ENCODE data around the gene SF3A1.

SF3A1 gene

GRCh38 chr22:30362651-30363281 is 6.1 kb upstream of the SF3A1 start:
- Histone ChIP-seq H3K4me3 (ENCODE audit: low read depth in 1 of 2, low read length in 2 of 2) (no peak overlapping the region), H3K9me3 (ENCODE audit: control insufficient read depth in 1 of 2, low read length in 2 of 2) (no peaks in the 10 kb centered on the region), H3K27ac (ENCODE audit: low read length) (no peak overlapping the region), H3K27me3 (ENCODE audit: low read depth, low read length) (no peaks in the 10 kb centered on the region), H3K4me1 (ENCODE audit: control insufficient read depth in 1 of 2, insufficient read depth in 2 of 2, low read length in 2 of 2) (no peaks in the 10 kb centered on the region), H3K36me3 (ENCODE audit: control insufficient read depth in 1 of 2, insufficient read depth in 2 of 2, low read length in 2 of 2) (peaks cover 0 to 13% of the 10 kb centered on the region in 2 donors)

- Histone ChIP-seq H3K36me3 (ENCODE audit: control insufficient read depth in 1 of 2, insufficient read depth in 2 of 2, low read length in 2 of 2) (peaks cover 0 to 13% of the 10 kb centered on the region in 2 donors), H3K4me3 (ENCODE audit: low read depth in 1 of 2, low read length in 2 of 2) (no peak overlapping the region), H3K27ac (ENCODE audit: low read length) (no peak overlapping the region), H3K9me3 (ENCODE audit: control insufficient read depth in 1 of 2, low read length in 2 of 2) (no peaks in the 10 kb centered on the region), H3K4me1 (ENCODE audit: control insufficient read depth in 1 of 2, insufficient read depth in 2 of 2, low read length in 2 of 2) (peaks cover 0 to 4% of the 10 kb centered on the region in 2 donors), H3K27me3 (ENCODE audit: low read depth, low read length) (no peaks in the 10 kb centered on the region)
Observed at GRCh38 chr22:30361916-30362650, 5.4 kb upstream of the SF3A1 start.

DNA sequence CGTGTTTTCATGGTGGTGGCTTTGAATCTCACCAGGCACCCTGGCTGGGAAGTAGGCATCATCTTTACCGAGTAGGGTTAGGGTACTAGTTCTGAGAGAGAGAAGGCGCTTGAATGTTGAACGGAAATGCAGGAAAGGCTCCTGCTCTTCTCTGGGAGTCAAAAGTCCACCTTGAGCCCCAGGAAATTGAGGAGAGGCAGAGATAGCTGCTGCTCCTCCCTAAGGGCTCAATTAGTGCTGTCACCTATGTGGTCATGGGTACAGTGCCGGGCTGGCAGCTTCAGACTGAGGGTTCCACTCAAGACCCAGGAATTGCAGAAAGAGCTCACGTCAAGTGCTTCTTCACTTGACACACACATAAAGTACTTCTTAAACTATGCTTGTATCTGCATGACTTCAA is 1.8 kb upstream of the SF3A1 start:
- H3K4me3 ChIP-seq (ENCODE audit: low read depth in 1 of 2, low read length in 2 of 2): no peak overlapping the region

GRCh38 chr22:30357650-30358215 is 1.0 kb upstream of the SF3A1 start:
- no peaks in the 10 kb centered on the region for H3K9me3 ChIP-seq (ENCODE audit: control insufficient read depth in 1 of 2, low read length in 2 of 2)
- peaks cover 8 to 36% of the 10 kb centered on the region in 2 donors for H3K4me1 ChIP-seq (ENCODE audit: control insufficient read depth in 1 of 2, insufficient read depth in 2 of 2, low read length in 2 of 2)
- no peak overlapping the region for H3K27ac ChIP-seq (ENCODE audit: low read length)
- no peaks in the 10 kb centered on the region for H3K27me3 ChIP-seq (ENCODE audit: low read depth, low read length)
- H3K36me3 ChIP-seq (ENCODE audit: control insufficient read depth in 1 of 2, insufficient read depth in 2 of 2, low read length in 2 of 2): peaks cover 4 to 7% of the 10 kb centered on the region in 2 donors
- peak overlapping the region in 1 of 2 donors; percentile 98 for H3K4me3 ChIP-seq (ENCODE audit: low read depth in 1 of 2, low read length in 2 of 2)

More for the DNA sequence above, 1.8 kb upstream of the SF3A1 start:
- peaks cover 8 to 31% of the 10 kb centered on the region in 2 donors for H3K4me1 ChIP-seq (ENCODE audit: control insufficient read depth in 1 of 2, insufficient read depth in 2 of 2, low read length in 2 of 2)
- no peak overlapping the region for H3K27ac ChIP-seq (ENCODE audit: low read length)
- peaks cover 0 to 4% of the 10 kb centered on the region in 2 donors for H3K36me3 ChIP-seq (ENCODE audit: control insufficient read depth in 1 of 2, insufficient read depth in 2 of 2, low read length in 2 of 2)
- H3K9me3 ChIP-seq (ENCODE audit: control insufficient read depth in 1 of 2, low read length in 2 of 2): no peaks in the 10 kb centered on the region
- no peaks in the 10 kb centered on the region for H3K27me3 ChIP-seq (ENCODE audit: low read depth, low read length)

- H3K4me3 ChIP-seq (ENCODE audit: low read depth in 1 of 2, low read length in 2 of 2): peak overlapping the region; percentile 97 to 98
- no peaks in the 10 kb centered on the region for H3K9me3 ChIP-seq (ENCODE audit: control insufficient read depth in 1 of 2, low read length in 2 of 2)
- no peak overlapping the region for H3K27ac ChIP-seq (ENCODE audit: low read length)
- H3K4me1 ChIP-seq (ENCODE audit: control insufficient read depth in 1 of 2, insufficient read depth in 2 of 2, low read length in 2 of 2): peaks cover 8 to 41% of the 10 kb centered on the region in 2 donors
- no peaks in the 10 kb centered on the region for H3K27me3 ChIP-seq (ENCODE audit: low read depth, low read length)
- peaks cover 9% of the 10 kb centered on the region in 2 donors for H3K36me3 ChIP-seq (ENCODE audit: control insufficient read depth in 1 of 2, insufficient read depth in 2 of 2, low read length in 2 of 2)
Observed at GRCh38 chr22:30357236-30357570, 509 bp upstream of the SF3A1 start.

GRCh38 chr22:30354644-30355043 is 2.0 kb downstream of the SF3A1 start:
- Histone ChIP-seq H3K36me3 (ENCODE audit: control insufficient read depth in 1 of 2, insufficient read depth in 2 of 2, low read length in 2 of 2) (peaks cover 24 to 25% of the 10 kb centered on the region in 2 donors), H3K9me3 (ENCODE audit: control insufficient read depth in 1 of 2, low read length in 2 of 2) (no peaks in the 10 kb centered on the region), H3K27me3 (ENCODE audit: low read depth, low read length) (no peaks in the 10 kb centered on the region), H3K4me3 (ENCODE audit: low read depth in 1 of 2, low read length in 2 of 2) (peak overlapping the region; percentile 97 to 98), H3K27ac (ENCODE audit: low read length) (no peak overlapping the region), H3K4me1 (ENCODE audit: control insufficient read depth in 1 of 2, insufficient read depth in 2 of 2, low read length in 2 of 2) (peaks cover 8 to 42% of the 10 kb centered on the region in 2 donors)

DNA sequence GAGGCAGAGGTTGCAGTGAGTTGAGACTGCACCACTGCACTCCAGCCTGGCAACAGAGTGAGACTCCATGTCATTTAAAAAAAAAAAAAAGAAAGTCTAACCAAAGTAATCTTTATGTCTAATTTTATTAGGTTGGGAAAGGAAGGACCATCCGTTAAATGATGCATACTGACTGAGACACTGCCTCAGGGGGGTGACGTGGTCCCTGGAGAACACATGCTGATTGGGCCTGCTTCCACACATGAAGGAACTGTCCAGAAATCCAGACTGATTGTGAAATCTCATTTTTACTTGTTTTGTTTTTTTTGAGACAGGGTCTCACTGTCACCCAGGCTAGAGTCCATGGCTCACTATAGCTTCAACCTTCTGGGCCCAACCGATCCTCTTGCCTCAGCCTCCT is 5.5 kb downstream of the SF3A1 start:
- no peak overlapping the region for H3K27ac ChIP-seq (ENCODE audit: low read length)
- H3K4me1 ChIP-seq (ENCODE audit: control insufficient read depth in 1 of 2, insufficient read depth in 2 of 2, low read length in 2 of 2): peaks cover 8 to 44% of the 10 kb centered on the region in 2 donors
- no peak overlapping the region for H3K4me3 ChIP-seq (ENCODE audit: low read depth in 1 of 2, low read length in 2 of 2)
- H3K9me3 ChIP-seq (ENCODE audit: control insufficient read depth in 1 of 2, low read length in 2 of 2): no peaks in the 10 kb centered on the region
- H3K27me3 ChIP-seq (ENCODE audit: low read depth, low read length): no peaks in the 10 kb centered on the region
- H3K36me3 ChIP-seq (ENCODE audit: control insufficient read depth in 1 of 2, insufficient read depth in 2 of 2, low read length in 2 of 2): peaks cover 33 to 49% of the 10 kb centered on the region in 2 donors

GRCh38 chr22:30348809-30349208 is 7.9 kb downstream of the SF3A1 start:
- Histone ChIP-seq H3K36me3 (ENCODE audit: control insufficient read depth in 1 of 2, insufficient read depth in 2 of 2, low read length in 2 of 2) (peaks cover 58 to 73% of the 10 kb centered on the region in 2 donors), H3K4me1 (ENCODE audit: control insufficient read depth in 1 of 2, insufficient read depth in 2 of 2, low read length in 2 of 2) (peaks cover 0 to 20% of the 10 kb centered on the region in 2 donors), H3K27ac (ENCODE audit: low read length) (no peak overlapping the region), H3K27me3 (ENCODE audit: low read depth, low read length) (no peaks in the 10 kb centered on the region), H3K9me3 (ENCODE audit: control insufficient read depth in 1 of 2, low read length in 2 of 2) (no peaks in the 10 kb centered on the region), H3K4me3 (ENCODE audit: low read depth in 1 of 2, low read length in 2 of 2) (no peak overlapping the region)

GRCh38 chr22:30348404-30348803 is 8.3 kb downstream of the SF3A1 start:
- Histone ChIP-seq H3K27ac (ENCODE audit: low read length) (no peak overlapping the region), H3K36me3 (ENCODE audit: control insufficient read depth in 1 of 2, insufficient read depth in 2 of 2, low read length in 2 of 2) (peaks cover 62 to 77% of the 10 kb centered on the region in 2 donors), H3K27me3 (ENCODE audit: low read depth, low read length) (no peaks in the 10 kb centered on the region), H3K9me3 (ENCODE audit: control insufficient read depth in 1 of 2, low read length in 2 of 2) (no peaks in the 10 kb centered on the region), H3K4me1 (ENCODE audit: control insufficient read depth in 1 of 2, insufficient read depth in 2 of 2, low read length in 2 of 2) (peaks cover 0 to 18% of the 10 kb centered on the region in 2 donors), H3K4me3 (ENCODE audit: low read depth in 1 of 2, low read length in 2 of 2) (no peak overlapping the region)

- Histone ChIP-seq H3K4me3 (ENCODE audit: low read depth in 1 of 2, low read length in 2 of 2) (no peak overlapping the region), H3K36me3 (ENCODE audit: control insufficient read depth in 1 of 2, insufficient read depth in 2 of 2, low read length in 2 of 2) (peaks cover 65 to 81% of the 10 kb centered on the region in 2 donors), H3K27ac (ENCODE audit: low read length) (no peak overlapping the region), H3K9me3 (ENCODE audit: control insufficient read depth in 1 of 2, low read length in 2 of 2) (no peaks in the 10 kb centered on the region), H3K27me3 (ENCODE audit: low read depth, low read length) (no peaks in the 10 kb centered on the region), H3K4me1 (ENCODE audit: control insufficient read depth in 1 of 2, insufficient read depth in 2 of 2, low read length in 2 of 2) (peaks cover 0 to 10% of the 10 kb centered on the region in 2 donors)
Observed at GRCh38 chr22:30347255-30347892, 9.3 kb downstream of the SF3A1 start.
